Astrocyte (in vitro differentiated cells and primary cell): ENCODE results near the gene GMDS. TPM values are rescaled to one million over a fixed set of nuclear protein-coding genes. Genes with fewer than 3 reads are reported as not detected.

Source experiments
- DNase-seq: peaks from one replicate; pipeline ENCODE4 v3.0.0-alpha.2; 2010; ENCODE audit warnings: low read depth
- FAIRE-seq: peaks from 2 replicates; lab custom pipeline; 2011; peaks lifted over from hg19 to GRCh38; lab: Jason Lieb, UNC
- H2AFZ ChIP-seq: 2 replicates; pipeline ENCODE4 v1.6.0; 2012; ENCODE audit warnings: low read depth, low read length, inconsistent platforms
- H3K27ac ChIP-seq: 2 replicates; pipeline ENCODE4 v1.5.1; 2011; ENCODE audit warnings: low read depth, low read length, inconsistent platforms
- H3K27me3 ChIP-seq: 2 replicates; pipeline ENCODE4 v1.6.0; 2011; ENCODE audit warnings: low read length, inconsistent platforms; ENCODE audit not compliant: insufficient read depth
- H3K36me3 ChIP-seq: 2 replicates; pipeline ENCODE4 v1.5.1; 2011; ENCODE audit warnings: low read length, inconsistent platforms; ENCODE audit not compliant: insufficient read depth
- H3K4me1 ChIP-seq: 2 replicates; pipeline ENCODE4 v1.5.1; 2011; ENCODE audit warnings: low read length, inconsistent platforms; ENCODE audit not compliant: insufficient read depth
- H3K4me2 ChIP-seq: 2 replicates; pipeline ENCODE4 v1.6.0; 2012; ENCODE audit warnings: low read length, inconsistent platforms
- H3K4me3 ChIP-seq: 2 replicates; pipeline ENCODE4 v1.5.1; 2011; ENCODE audit warnings: low read depth, mild to moderate bottlenecking, low read length, inconsistent platforms; ENCODE audit not compliant: insufficient read depth
- H3K79me2 ChIP-seq: 2 replicates; pipeline ENCODE4 v1.6.0; 2012; ENCODE audit warnings: mild to moderate bottlenecking, low read length, inconsistent platforms; ENCODE audit not compliant: insufficient read depth
- H3K9ac ChIP-seq: 2 replicates; pipeline ENCODE4 v1.6.0; 2012; ENCODE audit warnings: mild to moderate bottlenecking, low read length, inconsistent platforms
- H3K9me3 ChIP-seq: 2 replicates; pipeline ENCODE4 v1.5.1; 2012; ENCODE audit warnings: low read depth, mild to moderate bottlenecking, low read length, inconsistent platforms; ENCODE audit not compliant: insufficient read depth
- H4K20me1 ChIP-seq: 2 replicates; pipeline ENCODE4 v1.6.0; 2012; ENCODE audit warnings: low read length, inconsistent platforms; ENCODE audit not compliant: insufficient read depth
- H3K27ac Mint-ChIP-seq: one replicate; pipeline ENCODE4 v1.8.0; 2021; ENCODE audit warnings: mild to moderate bottlenecking, mixed read lengths; ENCODE audit not compliant: unreplicated experiment
- H3K27me3 Mint-ChIP-seq: one replicate; pipeline ENCODE4 v1.8.0; 2021; ENCODE audit warnings: low read depth, mixed read lengths; ENCODE audit not compliant: unreplicated experiment
- H3K36me3 Mint-ChIP-seq: one replicate; pipeline ENCODE4 v1.8.0; 2021; ENCODE audit warnings: low read depth, mixed read lengths; ENCODE audit not compliant: unreplicated experiment
- H3K4me1 Mint-ChIP-seq: one replicate; pipeline ENCODE4 v1.8.0; 2021; ENCODE audit warnings: low read depth, mixed read lengths; ENCODE audit not compliant: unreplicated experiment
- H3K4me3 Mint-ChIP-seq: one replicate; pipeline ENCODE4 v1.8.0; 2021; ENCODE audit warnings: mild to moderate bottlenecking, moderate library complexity, mixed read lengths; ENCODE audit not compliant: unreplicated experiment
- H3K9me3 Mint-ChIP-seq: one replicate; pipeline ENCODE4 v1.8.0; 2021; ENCODE audit warnings: mild to moderate bottlenecking, mixed read lengths; ENCODE audit not compliant: unreplicated experiment
- CTCF ChIP-seq: IDR thresholded peaks from 2 replicates; pipeline ENCODE4 v1.5.1; 2011; ENCODE audit warnings: low read depth, mild to moderate bottlenecking, inconsistent platforms, low read length, moderate library complexity; ENCODE audit not compliant: insufficient read depth
- EZH2 ChIP-seq: IDR thresholded peaks from 2 replicates; pipeline ENCODE4 v1.6.1; 2012; ENCODE audit warnings: mild to moderate bottlenecking, low read length, inconsistent platforms; ENCODE audit not compliant: insufficient read depth
- total RNA-seq: library from RNA; stranded (reverse); gene quantifications from 2 replicates; pipeline ENCODE4 v1.2.1, GENCODE V29; 2021

GMDS gene
- total RNA-seq, 1 donor from 2014 or later = 9.4 TPM

GRCh38 chr6:1581120-1581991 lies 664.0 kb downstream of the GMDS start:
- Histone ChIP-seq H3K4me3 (no peak overlapping the region), H3K27me3 (no peaks in the 10 kb centered on the region), H3K27ac (no peak overlapping the region), H2AFZ (no peak overlapping the region), H3K4me1 (no peaks in the 10 kb centered on the region), H3K36me3 (no peaks in the 10 kb centered on the region), H3K9me3 (no peaks in the 10 kb centered on the region), H3K4me2 (no peak overlapping the region), H3K79me2 (no peaks in the 10 kb centered on the region), H3K9ac (no peak overlapping the region), H4K20me1 (no peaks in the 10 kb centered on the region)
- FAIRE-seq (no peak), DNase-seq (no peak)
- no peak overlapping the region for H3K27ac Mint-ChIP-seq
- TF ChIP-seq CTCF = no peak
- no peak for TF ChIP-seq EZH2
- H3K27me3 Mint-ChIP-seq = peaks cover 26% of the 10 kb centered on the region
- H3K4me1 Mint-ChIP-seq = peaks cover 14% of the 10 kb centered on the region
- H3K4me3 Mint-ChIP-seq = no peak overlapping the region
- H3K36me3 Mint-ChIP-seq = no peaks in the 10 kb centered on the region
- H3K9me3 Mint-ChIP-seq = peaks cover 4% of the 10 kb centered on the region

- H3K4me3 Mint-ChIP-seq = no peak overlapping the region
- Histone ChIP-seq H3K9me3 (no peaks in the 10 kb centered on the region), H2AFZ (no peak overlapping the region), H3K27me3 (no peaks in the 10 kb centered on the region), H3K79me2 (no peaks in the 10 kb centered on the region), H3K4me1 (no peaks in the 10 kb centered on the region), H3K27ac (no peak overlapping the region), H3K4me2 (no peak overlapping the region), H4K20me1 (no peaks in the 10 kb centered on the region), H3K36me3 (no peaks in the 10 kb centered on the region), H3K9ac (no peak overlapping the region), H3K4me3 (no peak overlapping the region)
- peaks cover 4% of the 10 kb centered on the region for H3K9me3 Mint-ChIP-seq
- FAIRE-seq (no peak), DNase-seq (no peak)
- peaks cover 23% of the 10 kb centered on the region for H3K27me3 Mint-ChIP-seq
- no peak overlapping the region for H3K27ac Mint-ChIP-seq
- TF ChIP-seq EZH2 = no peak
- TF ChIP-seq CTCF = no peak
- peaks cover 19% of the 10 kb centered on the region for H3K4me1 Mint-ChIP-seq
- H3K36me3 Mint-ChIP-seq = no peaks in the 10 kb centered on the region
These were observed 664.8 kb downstream of the GMDS start for GRCh38 chr6:1580585-1580984.

DNA sequence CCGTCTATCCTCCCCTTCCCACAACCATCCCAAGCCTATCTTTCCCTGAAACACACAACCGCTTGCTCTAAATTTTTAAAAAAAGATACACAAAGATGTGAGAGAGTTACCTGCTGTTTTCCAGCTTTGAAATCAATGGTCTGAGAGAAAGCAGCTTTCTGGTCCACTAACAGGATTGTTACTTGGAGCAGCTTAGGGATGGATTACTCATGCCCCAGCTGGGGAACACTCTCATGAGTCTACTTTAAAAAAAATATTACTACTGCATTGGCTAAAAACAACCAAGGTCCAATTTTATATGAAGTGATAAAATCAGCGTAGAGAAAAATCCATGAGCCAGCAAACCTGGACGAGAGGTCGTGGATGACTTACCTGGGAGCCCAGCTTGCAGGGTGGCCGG lies 665.3 kb downstream of the GMDS start:
- FAIRE-seq = no peak
- H3K27ac Mint-ChIP-seq = no peak overlapping the region

More for the DNA sequence above, 665.3 kb downstream of the GMDS start:
- H3K36me3 Mint-ChIP-seq = no peaks in the 10 kb centered on the region
- no peaks in the 10 kb centered on the region for H4K20me1 ChIP-seq
- H3K4me3 Mint-ChIP-seq = peak overlapping the region; percentile 16
- TF ChIP-seq CTCF (no peak), EZH2 (no peak)
- H3K9me3 Mint-ChIP-seq = peaks cover 4% of the 10 kb centered on the region
- H2AFZ ChIP-seq = no peak overlapping the region
- no peaks in the 10 kb centered on the region for H3K9me3 ChIP-seq
- H3K4me2 ChIP-seq = no peak overlapping the region
- H3K27me3 ChIP-seq = no peaks in the 10 kb centered on the region
- H3K27ac ChIP-seq = no peak overlapping the region
- no peak overlapping the region for H3K9ac ChIP-seq
- H3K79me2 ChIP-seq = no peaks in the 10 kb centered on the region
- H3K4me1 Mint-ChIP-seq = peaks cover 24% of the 10 kb centered on the region
- peaks cover 3% of the 10 kb centered on the region for H3K4me1 ChIP-seq
- peaks cover 23% of the 10 kb centered on the region for H3K27me3 Mint-ChIP-seq
- H3K36me3 ChIP-seq = no peaks in the 10 kb centered on the region
- no peak overlapping the region for H3K4me3 ChIP-seq
- DNase-seq = peak; percentile 19
